HepG2 (cell line): ENCODE measurements around the gene HK3. TPM values are rescaled to one million over a fixed set of nuclear protein-coding genes. Genes with fewer than 3 reads are reported as not detected.

Experiments used
- ATAC-seq: fragments of 200-7000 bp; cut with Tn5 transposase; 3 replicates; pipeline ENCODE4 v1.9.1; 2020; ENCODE audit warnings: mild to moderate bottlenecking, moderate library complexity
- BruUV-seq: library from RNA; stranded (reverse); fragments of 400-500 nt; replicated peaks from 2 replicates; lab custom pipeline; 2021; lab: Mats Ljungman, UMichigan
- CTCF ChIA-PET: fragments of 300-600 bp; formaldehyde crosslinking; extraction: SDS; loops from one replicate; lab custom pipeline; 2021; ENCODE audit warnings: low total read pairs, inconsistent platforms, low intra/inter-chr PET ratio; lab: Yijun Ruan, JAX
- POLR2A ChIA-PET: fragments of 350-600 bp; sonication (Branson Sonifier 250); formaldehyde crosslinking; loops from one replicate; lab custom pipeline; 2020; ENCODE audit warnings: antibody characterized with exemption, inconsistent platforms; lab: Yijun Ruan, JAX
- DNase-seq: peaks from one replicate; pipeline ENCODE4 v3.0.0-alpha.2; 2015; ENCODE audit warnings: low spot score
- FAIRE-seq: peaks from 3 replicates; lab custom pipeline; 2011; peaks lifted over from hg19 to GRCh38; lab: Jason Lieb, UNC
- H2AFZ ChIP-seq: one replicate; pipeline ENCODE4 v1.6.1; 2011; ENCODE audit warnings: low read length, inconsistent platforms
- H3K27ac ChIP-seq: fragments of 300-600 bp; 3 replicates; pipeline ENCODE4 v1.8.0; 2011; ENCODE audit warnings: mixed run types, mild to moderate bottlenecking, mixed read lengths, low read length, inconsistent platforms; ENCODE audit not compliant: insufficient read depth; ENCODE audit errors: extremely low read length
- H3K27me3 ChIP-seq, 2 experiments: fragments of 200-600 bp in 1 of 2; 2 replicates in 1 of 2; 3 replicates in 1 of 2; pipeline versions ENCODE4 v1.6.0 to v1.8.0; 2011; ENCODE audit warnings: low read length in 2 of 2, mild to moderate bottlenecking in 2 of 2, moderate library complexity in 2 of 2, inconsistent platforms in 1 of 2; ENCODE audit not compliant: insufficient read depth in 2 of 2, control insufficient read depth in 1 of 2
- H3K36me3 ChIP-seq, 2 experiments: fragments of 200-600 bp in 1 of 2; replicated peaks in 1 of 2; 2 replicates in 1 of 2; 3 replicates in 1 of 2; pipeline versions ENCODE4 v1.5.1 to v1.8.0; 2011; ENCODE audit warnings: low read length in 2 of 2, inconsistent platforms in 1 of 2; ENCODE audit not compliant: insufficient read depth in 2 of 2, control insufficient read depth in 1 of 2
- H3K4me1 ChIP-seq: 2 replicates; pipeline ENCODE4 v1.5.1; 2012; ENCODE audit warnings: low read length, inconsistent platforms; ENCODE audit not compliant: insufficient read depth
- H3K4me2 ChIP-seq: 2 replicates; pipeline ENCODE4 v1.6.0; 2011; ENCODE audit warnings: low read depth, low read length, inconsistent platforms
- H3K4me3 ChIP-seq, 3 experiments: fragments of 200-600 bp in 1 of 3; sonication (generic), shearing (Covaris generic) in 1 of 3; replicated peaks in 1 of 3; 2 replicates each; pipeline ENCODE4 v1.5.1; 2011 to 2016; ENCODE audit warnings: low read length in 3 of 3, inconsistent platforms in 2 of 3, low read depth in 2 of 3, mild to moderate bottlenecking in 2 of 3, control low read depth in 1 of 3, mixed read lengths in 1 of 3; ENCODE audit not compliant: insufficient read depth in 1 of 3
- H3K79me2 ChIP-seq: one replicate; pipeline ENCODE4 v1.6.1; 2011; ENCODE audit warnings: low read length, inconsistent platforms; ENCODE audit not compliant: insufficient read depth
- H3K9ac ChIP-seq: 2 replicates; pipeline ENCODE4 v1.6.0; 2011; ENCODE audit warnings: mild to moderate bottlenecking, low read depth, low read length, inconsistent platforms; ENCODE audit not compliant: insufficient read depth
- H3K9me3 ChIP-seq: 2 replicates; pipeline ENCODE4 v1.5.1; 2012; ENCODE audit warnings: mild to moderate bottlenecking, low read length
- H4K20me1 ChIP-seq: 2 replicates; pipeline ENCODE4 v1.6.0; 2011; ENCODE audit warnings: inconsistent platforms, mild to moderate bottlenecking, low read length, moderate library complexity; ENCODE audit not compliant: insufficient read depth
- AKAP8 ChIP-seq: sonication (generic); formaldehyde crosslinking; IDR thresholded peaks from 2 replicates; pipeline ENCODE4 v1.5.1; 2020; ENCODE audit warnings: mild to moderate bottlenecking, missing genetic modification reagents
- CBX2 ChIP-seq, 2 experiments: fragments of 200-600 bp in 1 of 2; sonication (generic); formaldehyde crosslinking in 1 of 2; IDR thresholded peaks; 2 replicates each; pipeline versions ENCODE4 v1.7.0 to v1.8.1; 2018 to 2022; ENCODE audit warnings: low read depth in 2 of 2, low read length in 1 of 2, mild to moderate bottlenecking in 1 of 2, missing genetic modification reagents in 1 of 2
- FOSL1 ChIP-seq: sonication (generic); formaldehyde crosslinking; IDR thresholded peaks from 2 replicates; pipeline ENCODE4 v1.9.0; 2021; ENCODE audit warnings: missing genetic modification reagents, borderline replicate concordance
- KDM5A ChIP-seq: fragments of 200-600 bp; sonication (generic); IDR thresholded peaks from 2 replicates; pipeline ENCODE4 v1.7.0; 2018; ENCODE audit warnings: antibody characterized with exemption, mild to moderate bottlenecking, low read length, borderline replicate concordance
- KDM6A ChIP-seq: IDR thresholded peaks from 2 replicates; pipeline ENCODE4 v1.6.1; 2016; ENCODE audit warnings: low read depth
- KMT2B ChIP-seq: IDR thresholded peaks from 2 replicates; pipeline ENCODE4 v1.6.1; 2016; ENCODE audit warnings: missing genetic modification reagents, missing compliant biosample characterization
- PAWR ChIP-seq: sonication (generic); formaldehyde crosslinking; IDR thresholded peaks from 2 replicates; pipeline ENCODE4 v1.4.0; 2020; ENCODE audit warnings: missing genetic modification reagents, mild to moderate bottlenecking, borderline replicate concordance
- RBFOX2 ChIP-seq: fragments of 200-400 bp; formaldehyde crosslinking; IDR thresholded peaks from 2 replicates; pipeline ENCODE4 v1.6.1; 2017; ENCODE audit warnings: low read depth, mild to moderate bottlenecking, low read length
- SCMH1 ChIP-seq: sonication (generic); formaldehyde crosslinking; IDR thresholded peaks from 2 replicates; pipeline ENCODE4 v1.9.0; 2021; ENCODE audit warnings: missing genetic modification reagents, mild to moderate bottlenecking, borderline replicate concordance
- SRY ChIP-seq: sonication (generic); formaldehyde crosslinking; IDR thresholded peaks from 2 replicates; pipeline ENCODE4 v1.8.0; 2022; ENCODE audit warnings: mild to moderate bottlenecking, missing genetic modification reagents
- TARDBP ChIP-seq: sonication (generic); formaldehyde crosslinking; IDR thresholded peaks from 2 replicates; pipeline ENCODE4 v1.8.0; 2022; ENCODE audit warnings: mild to moderate bottlenecking, missing genetic modification reagents
- TBL1XR1 ChIP-seq: fragments of 150-350 bp; IDR thresholded peaks from 2 replicates; pipeline ENCODE4 v1.6.1; 2014; ENCODE audit warnings: borderline replicate concordance, low read length; ENCODE audit not compliant: partially characterized antibody
- ZNF143 ChIP-seq: sonication (generic); formaldehyde crosslinking; IDR thresholded peaks from 2 replicates; pipeline ENCODE4 v1.4.0; 2020; ENCODE audit warnings: missing genetic modification reagents
- ZNF180 ChIP-seq: sonication (generic); formaldehyde crosslinking; IDR thresholded peaks from 2 replicates; pipeline ENCODE4 v1.4.0; 2020; ENCODE audit warnings: low read depth, missing genetic modification reagents, borderline replicate concordance
- ZNF274 ChIP-seq: sonication (generic); formaldehyde crosslinking; IDR thresholded peaks from 2 replicates; pipeline ENCODE4 v1.5.1; 2020; ENCODE audit warnings: mild to moderate bottlenecking, missing genetic modification reagents
- ZNF337 ChIP-seq: sonication (generic); formaldehyde crosslinking; IDR thresholded peaks from 2 replicates; pipeline ENCODE4 v1.5.1; 2020; ENCODE audit warnings: missing genetic modification reagents, low read depth, mild to moderate bottlenecking, borderline replicate concordance
- ZNF598 ChIP-seq: sonication (generic); formaldehyde crosslinking; IDR thresholded peaks from 2 replicates; pipeline ENCODE4 v1.5.1; 2020; ENCODE audit warnings: mild to moderate bottlenecking, missing genetic modification reagents, borderline replicate concordance
- ZNF709 ChIP-seq: sonication (generic); formaldehyde crosslinking; IDR thresholded peaks from 2 replicates; pipeline ENCODE4 v1.5.0; 2020; ENCODE audit warnings: mild to moderate bottlenecking, missing genetic modification reagents
- ZSCAN12 ChIP-seq: sonication (generic); formaldehyde crosslinking; IDR thresholded peaks from 2 replicates; pipeline ENCODE4 v1.9.0; 2021; ENCODE audit warnings: mild to moderate bottlenecking, missing genetic modification reagents
- WGBS: methylation state at CpG from one replicate; pipeline ENCODE4 v1.1.6; 2017; ENCODE audit warnings: low lambda C conversion rate; 5-methylcytosine and 5-hydroxymethylcytosine counted together
- in situ Hi-C: cut with HindIII; loops from 2 replicates; pipeline ENCODE4 v1.10.0; 2017; ENCODE audit warnings: low pct_unique_long_range_greater_than_20kb; ENCODE audit not compliant: extremely low pct_ligation_motif_present
- intact Hi-C: fragments of 100-400 bp; cut with micrococcal nuclease; formaldehyde crosslinking; loops from one replicate; pipeline ENCODE4 v1.10.0; 2022; ENCODE audit not compliant: unreplicated experiment
- polyA plus RNA-seq, 8 experiments: library from polyadenylated mRNA; depleted of rRNA in 3 of 8; stranded (reverse) in 7 of 8; unstranded in 1 of 8; fragments of >200 nt; fragmentation: Illumina TruSeq in 4 of 8; extraction: Trizol in 4 of 8; gene quantifications; 2 replicates each; pipeline versions ENCODE4 v1.2.1 to v1.2.3, GENCODE V29; 2011 to 2016; ENCODE audit warnings: low read depth in 4 of 8, missing spikeins in 1 of 8, mixed read lengths in 1 of 8; ENCODE audit not compliant: insufficient read depth in 1 of 8
- total RNA-seq, 5 experiments: library from RNA; depleted of rRNA; stranded (reverse); fragments of >200 nt; fragmentation: Illumina TruSeq; extraction: Trizol; gene quantifications; 2 replicates each; pipeline ENCODE4 v1.2.3, GENCODE V29; 2016; ENCODE audit warnings: low read depth in 1 of 5
- TF ChIP-seq, protein P1 (sequence below): sonication (generic); formaldehyde crosslinking; IDR thresholded peaks from 2 replicates; pipeline ENCODE4 v1.8.0; 2022; ENCODE audit warnings: mild to moderate bottlenecking, missing genetic modification reagents, moderate library complexity
- TF ChIP-seq, protein P2 (sequence below): sonication (generic); formaldehyde crosslinking; IDR thresholded peaks from 2 replicates; pipeline ENCODE4 v1.4.0; 2020; ENCODE audit warnings: missing genetic modification reagents

Gene HK3
- total and polyA plus RNA-seq, 2 of the 13 experiments (the other 11 are each of a cell fraction or from before 2014, with no cell fraction given): not detected

DNA sequence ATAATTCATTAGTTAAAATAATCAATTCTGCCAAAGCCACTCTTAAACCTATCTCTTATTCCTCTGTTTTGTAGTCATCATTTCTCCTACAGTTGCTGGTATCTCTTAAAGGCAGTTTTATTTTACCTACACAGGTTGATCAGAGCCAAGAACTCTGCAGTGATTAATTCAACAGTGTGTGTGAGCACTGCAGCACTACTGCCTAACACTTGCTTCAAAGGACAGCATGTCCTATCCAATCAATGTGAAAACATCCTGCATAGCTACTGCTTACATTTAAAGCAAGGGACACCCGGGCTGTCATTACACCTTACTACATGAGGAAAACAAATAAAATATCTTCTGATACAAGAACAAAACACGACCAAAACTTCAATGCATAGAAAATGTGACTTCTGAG lies 45.1 kb upstream of the HK3 start:
- H3K9ac ChIP-seq: no peak overlapping the region

DNA sequence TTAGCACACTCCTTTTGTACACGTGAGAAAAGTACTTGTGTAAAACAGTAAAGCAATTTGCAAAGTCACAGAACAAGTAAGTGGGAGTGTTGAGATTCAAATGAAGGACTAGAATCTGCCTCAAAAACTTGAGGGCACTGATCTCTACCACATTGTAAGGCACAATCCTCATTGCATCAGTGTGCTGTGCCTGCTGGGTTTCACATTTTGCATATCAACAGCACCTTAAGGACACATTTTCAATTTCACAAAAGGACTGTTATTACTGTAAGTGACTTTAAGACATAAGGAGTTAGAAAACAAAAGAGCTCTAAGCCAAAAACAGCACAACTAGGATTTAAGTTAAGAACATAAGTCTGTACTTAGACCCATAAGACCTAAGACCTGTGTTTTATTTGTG lies 44.7 kb upstream of the HK3 start:
- no peaks in the 10 kb centered on the region for H3K4me1 ChIP-seq
- no peak overlapping the region for H3K4me2 ChIP-seq
- H3K36me3 ChIP-seq: peaks cover 8 to 66% of the 10 kb centered on the region in 2 experiments
- H3K9me3 ChIP-seq: no peaks in the 10 kb centered on the region
- H2AFZ ChIP-seq: no peak overlapping the region
- ChIA-PET CTCF (no interaction called here), POLR2A (no interaction called here)
- no peak overlapping the region for H3K9ac ChIP-seq
- H4K20me1 ChIP-seq: no peaks in the 10 kb centered on the region
- WGBS: 91% methylated on average over 1 of the region's 1 CpG
- FAIRE-seq (no peak), ATAC-seq (no peak), DNase-seq (no peak)
- no peaks in the 10 kb centered on the region for H3K79me2 ChIP-seq
- H3K4me3 ChIP-seq: no peak overlapping the region
- no peaks in the 10 kb centered on the region for H3K27me3 ChIP-seq
- no TSS peak for BruUV-seq
- H3K27ac ChIP-seq: no peak overlapping the region
- intact Hi-C loops: no loop called here
- in situ Hi-C loops: no loop called here
- TF ChIP-seq ZNF709 (CRISPR knock-in tag) (no peak), AKAP8 (CRISPR knock-in tag) (no peak), ZSCAN12 (CRISPR knock-in tag) (no peak), ZNF274 (CRISPR knock-in tag) (no peak), KMT2B (CRISPR knock-in tag) (no peak), RBFOX2 (no peak), SRY (CRISPR knock-in tag) (no peak), PAWR (no peak), ZNF337 (CRISPR knock-in tag) (no peak), TBL1XR1 (no peak), KDM6A (CRISPR knock-in tag) (no peak), FOSL1 (no peak), SCMH1 (CRISPR knock-in tag) (no peak), TARDBP (CRISPR knock-in tag) (no peak), CBX2 (IDR thresholded peaks at IDR 0.05; ENCODE audit: low read depth, low read length) (no peak), CBX2 (CRISPR knock-in tag; IDR thresholded peaks at IDR 0.05; ENCODE audit: low read depth) (no peak), KDM5A (no peak)
- TF ChIP-seq, protein P1, sequence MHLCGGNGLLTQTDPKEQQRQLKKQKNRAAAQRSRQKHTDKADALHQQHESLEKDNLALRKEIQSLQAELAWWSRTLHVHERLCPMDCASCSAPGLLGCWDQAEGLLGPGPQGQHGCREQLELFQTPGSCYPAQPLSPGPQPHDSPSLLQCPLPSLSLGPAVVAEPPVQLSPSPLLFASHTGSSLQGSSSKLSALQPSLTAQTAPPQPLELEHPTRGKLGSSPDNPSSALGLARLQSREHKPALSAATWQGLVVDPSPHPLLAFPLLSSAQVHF (CRISPR knock-in tag): no peak

More for the DNA sequence above, 45.1 kb upstream of the HK3 start:
- in situ Hi-C loops: no loop called here
- POLR2A ChIA-PET: no interaction called here
- Histone ChIP-seq H2AFZ (no peak overlapping the region), H3K9me3 (no peaks in the 10 kb centered on the region), H3K4me2 (no peak overlapping the region), H3K36me3 (peaks cover 8 to 68% of the 10 kb centered on the region in 2 experiments), H3K4me1 (no peaks in the 10 kb centered on the region), H3K27me3 (no peaks in the 10 kb centered on the region), H4K20me1 (no peaks in the 10 kb centered on the region), H3K27ac (no peak overlapping the region)
- BruUV-seq: no TSS peak
- FAIRE-seq: no peak
- intact Hi-C loops: no loop called here
- WGBS: 96% methylated on average over 2 of the region's 2 CpGs
- CTCF ChIA-PET: no interaction called here
- no peak for DNase-seq
- ATAC-seq: no peak
- no peak for TF ChIP-seq ZNF180 (CRISPR knock-in tag)
- TF ChIP-seq, protein P2, sequence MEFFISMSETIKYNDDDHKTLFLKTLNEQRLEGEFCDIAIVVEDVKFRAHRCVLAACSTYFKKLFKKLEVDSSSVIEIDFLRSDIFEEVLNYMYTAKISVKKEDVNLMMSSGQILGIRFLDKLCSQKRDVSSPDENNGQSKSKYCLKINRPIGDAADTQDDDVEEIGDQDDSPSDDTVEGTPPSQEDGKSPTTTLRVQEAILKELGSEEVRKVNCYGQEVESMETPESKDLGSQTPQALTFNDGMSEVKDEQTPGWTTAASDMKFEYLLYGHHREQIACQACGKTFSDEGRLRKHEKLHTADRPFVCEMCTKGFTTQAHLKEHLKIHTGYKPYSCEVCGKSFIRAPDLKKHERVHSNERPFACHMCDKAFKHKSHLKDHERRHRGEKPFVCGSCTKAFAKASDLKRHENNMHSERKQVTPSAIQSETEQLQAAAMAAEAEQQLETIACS (CRISPR knock-in tag): no peak
- no peak for TF ChIP-seq ZNF143 (CRISPR knock-in tag)
- TF ChIP-seq ZNF598 (CRISPR knock-in tag): no peak
- TF ChIP-seq, all 625 proteins: peak for 0
- Histone ChIP-seq H3K79me2 (no peaks in the 10 kb centered on the region), H3K4me3 (no peak overlapping the region)
